Vagina (tissue), 2 donors: ENCODE results near the gene LOXL4. TPM values are rescaled to one million over a fixed set of nuclear protein-coding genes. Genes with fewer than 3 reads are reported as not detected.

Experiments
- DNase-seq, 2 donors: peaks; one replicate each; pipeline ENCODE4 v3.0.0-alpha.2; 2017; ENCODE audit errors: extremely low spot score in 2 of 2
- H3K27ac ChIP-seq: fragments of 200-600 bp; sonication (generic); one replicate; pipeline ENCODE4 v1.5.1; 2019
- H3K27me3 ChIP-seq: fragments of 200-600 bp; sonication (generic); one replicate; pipeline ENCODE4 v1.5.1; 2019
- H3K36me3 ChIP-seq, 2 donors: fragments of 200-600 bp; sonication (generic); one replicate each; pipeline ENCODE4 v1.5.1; 2017 to 2019
- H3K4me1 ChIP-seq: fragments of 200-600 bp; sonication (generic); one replicate; pipeline ENCODE4 v1.5.1; 2019
- H3K4me3 ChIP-seq, 2 donors: fragments of 200-600 bp; sonication (generic); 1 replicate in 1 of 2; 2 replicates in 1 of 2; pipeline ENCODE4 v1.5.1; 2016 to 2019
- H3K9me3 ChIP-seq: fragments of 200-600 bp; sonication (generic); one replicate; pipeline ENCODE4 v1.5.1; 2019
- POLR2A ChIP-seq, 2 donors: fragments of 450-650 bp; IDR thresholded peaks; one replicate each; pipeline ENCODE4 v1.6.1; 2017; ENCODE audit warnings: antibody characterized with exemption in 2 of 2, mild to moderate bottlenecking in 2 of 2, moderate library complexity in 2 of 2
- POLR2AphosphoS5 ChIP-seq, 2 donors: sonication (generic); formaldehyde crosslinking; IDR thresholded peaks; one replicate each; pipeline ENCODE4 v1.9.0; 2017; ENCODE audit warnings: antibody characterized with exemption in 2 of 2, mild to moderate bottlenecking in 2 of 2, low read depth in 1 of 2; ENCODE audit not compliant: insufficient read depth in 1 of 2
- intact Hi-C: fragments of 100-400 bp; cut with DNase I; formaldehyde crosslinking; loops from one replicate; pipeline ENCODE4 v1.15.1; 2023
- total RNA-seq: library from RNA; depleted of rRNA; stranded (reverse); fragments of >200 nt; gene quantifications from one replicate; pipeline ENCODE4 v1.2.3, GENCODE V29; 2016
- TF ChIP-seq, protein P1 (sequence below), 3 experiments: fragments of 450-650 bp in 2 of 3; fragments of 200-600 bp in 1 of 3; sonication (generic) in 1 of 3; IDR thresholded peaks; one replicate each; pipeline ENCODE4 v1.5.1; 2017 to 2019; ENCODE audit warnings: antibody characterized with exemption in 3 of 3, mild to moderate bottlenecking in 2 of 3, moderate library complexity in 2 of 3

Gene LOXL4
- total RNA-seq, 1 donor from 2014 or later = 5.2 TPM

DNA sequence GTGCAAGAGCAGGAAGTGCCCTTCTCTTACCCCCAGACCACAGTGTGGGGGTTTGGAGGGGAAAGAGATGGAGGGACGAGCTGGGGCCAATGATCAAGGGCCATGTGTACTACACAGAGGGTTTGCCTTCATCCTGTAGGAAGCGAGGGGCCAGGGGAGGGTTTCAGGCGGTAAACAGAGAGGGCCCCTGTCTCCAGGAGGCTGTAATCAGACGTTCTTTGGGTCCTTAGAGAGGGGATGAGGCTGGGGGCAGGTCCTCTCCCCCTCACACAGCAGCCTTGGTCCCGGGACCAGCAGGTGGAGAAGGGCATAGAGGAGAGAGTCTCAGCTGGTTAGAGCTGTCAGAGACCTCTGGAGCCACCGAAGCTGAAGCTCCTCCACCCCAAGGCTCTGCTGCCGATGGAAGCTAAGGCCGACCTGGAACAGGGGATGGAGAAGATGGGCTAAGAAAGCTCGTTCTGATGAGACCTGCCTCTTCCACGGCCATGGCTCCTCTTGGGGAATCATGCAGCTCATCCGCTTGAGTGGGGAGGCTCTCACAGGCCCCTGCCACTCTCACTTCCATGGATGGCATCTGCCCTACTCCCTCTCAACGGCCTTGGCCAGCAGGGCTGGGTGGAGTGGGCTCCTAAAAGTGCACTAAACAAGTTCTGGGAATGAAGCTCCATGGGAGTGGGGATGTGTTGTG lies 3.5 kb downstream of the LOXL4 start:
- peak in 1 of 2 donors; percentile 67 for DNase-seq
- Histone ChIP-seq H3K36me3 (no peaks in the 10 kb centered on the region), H3K27ac (no peak overlapping the region), H3K4me3 (no peak overlapping the region), H3K9me3 (no peaks in the 10 kb centered on the region), H3K27me3 (no peaks in the 10 kb centered on the region), H3K4me1 (peaks cover 50% of the 10 kb centered on the region)
- TF ChIP-seq, protein P1, sequence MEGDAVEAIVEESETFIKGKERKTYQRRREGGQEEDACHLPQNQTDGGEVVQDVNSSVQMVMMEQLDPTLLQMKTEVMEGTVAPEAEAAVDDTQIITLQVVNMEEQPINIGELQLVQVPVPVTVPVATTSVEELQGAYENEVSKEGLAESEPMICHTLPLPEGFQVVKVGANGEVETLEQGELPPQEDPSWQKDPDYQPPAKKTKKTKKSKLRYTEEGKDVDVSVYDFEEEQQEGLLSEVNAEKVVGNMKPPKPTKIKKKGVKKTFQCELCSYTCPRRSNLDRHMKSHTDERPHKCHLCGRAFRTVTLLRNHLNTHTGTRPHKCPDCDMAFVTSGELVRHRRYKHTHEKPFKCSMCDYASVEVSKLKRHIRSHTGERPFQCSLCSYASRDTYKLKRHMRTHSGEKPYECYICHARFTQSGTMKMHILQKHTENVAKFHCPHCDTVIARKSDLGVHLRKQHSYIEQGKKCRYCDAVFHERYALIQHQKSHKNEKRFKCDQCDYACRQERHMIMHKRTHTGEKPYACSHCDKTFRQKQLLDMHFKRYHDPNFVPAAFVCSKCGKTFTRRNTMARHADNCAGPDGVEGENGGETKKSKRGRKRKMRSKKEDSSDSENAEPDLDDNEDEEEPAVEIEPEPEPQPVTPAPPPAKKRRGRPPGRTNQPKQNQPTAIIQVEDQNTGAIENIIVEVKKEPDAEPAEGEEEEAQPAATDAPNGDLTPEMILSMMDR (IDR thresholded peaks at IDR 0.05) = no peak
- no peak for TF ChIP-seq POLR2A (IDR thresholded peaks at IDR 0.05)
- no peak for TF ChIP-seq POLR2AphosphoS5 (IDR thresholded peaks at IDR 0.05; ENCODE audit: insufficient read depth in 1 of 2, low read depth in 1 of 2)
- intact Hi-C loops = loop anchor here (5.0 kb wide), 1 partner anchor 183 kb away; the partner anchor contains the start of gene HPS1

DNA sequence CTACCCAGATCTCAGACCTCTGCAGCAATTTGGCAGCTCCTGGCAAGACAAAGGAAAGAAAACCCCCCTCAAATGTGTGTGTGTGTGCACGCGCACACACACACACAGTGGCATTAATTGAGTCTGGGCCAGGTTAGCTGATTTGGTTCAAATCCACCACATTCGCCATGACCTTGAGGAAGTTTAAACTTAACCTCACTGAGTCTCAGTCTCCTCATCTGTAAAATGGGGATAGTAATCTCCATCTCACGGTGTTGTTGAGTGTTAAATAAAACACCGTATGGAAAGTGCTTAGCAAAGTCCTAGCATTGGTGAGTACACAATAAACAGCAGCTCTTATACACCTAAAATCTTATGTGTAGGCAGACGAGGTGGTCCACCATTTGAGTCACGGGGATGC lies 4.9 kb downstream of the LOXL4 start:
- Histone ChIP-seq H3K36me3 (no peaks in the 10 kb centered on the region), H3K9me3 (no peaks in the 10 kb centered on the region), H3K4me1 (peaks cover 47% of the 10 kb centered on the region), H3K4me3 (no peak overlapping the region), H3K27me3 (no peaks in the 10 kb centered on the region), H3K27ac (no peak overlapping the region)
- TF ChIP-seq POLR2A (IDR thresholded peaks at IDR 0.05) = no peak
- intact Hi-C loops = no loop called here
- no peak for DNase-seq

DNA sequence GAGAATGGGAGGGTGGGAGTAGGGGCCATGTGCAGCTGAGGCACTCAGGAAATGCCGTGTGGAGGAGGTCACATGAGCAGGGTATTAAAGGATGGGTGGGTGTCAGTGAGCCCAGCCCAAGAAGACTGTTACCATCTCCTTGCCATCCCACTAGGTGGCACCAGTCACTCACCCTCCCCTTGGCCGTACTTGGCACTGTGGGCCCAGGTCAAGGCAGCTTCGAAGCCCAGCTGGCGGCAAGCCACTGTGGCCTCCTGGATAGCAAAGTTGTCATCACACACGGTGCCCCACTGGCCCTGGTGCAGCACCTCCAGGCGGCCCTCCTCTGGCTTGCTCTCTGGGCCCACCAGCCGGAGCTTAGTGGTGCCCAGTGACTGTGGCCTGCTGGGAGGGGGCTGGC lies 5.4 kb downstream of the LOXL4 start:
- intact Hi-C loops = no loop called here
- peak in 1 of 2 donors; percentile 85 for DNase-seq

DNA sequence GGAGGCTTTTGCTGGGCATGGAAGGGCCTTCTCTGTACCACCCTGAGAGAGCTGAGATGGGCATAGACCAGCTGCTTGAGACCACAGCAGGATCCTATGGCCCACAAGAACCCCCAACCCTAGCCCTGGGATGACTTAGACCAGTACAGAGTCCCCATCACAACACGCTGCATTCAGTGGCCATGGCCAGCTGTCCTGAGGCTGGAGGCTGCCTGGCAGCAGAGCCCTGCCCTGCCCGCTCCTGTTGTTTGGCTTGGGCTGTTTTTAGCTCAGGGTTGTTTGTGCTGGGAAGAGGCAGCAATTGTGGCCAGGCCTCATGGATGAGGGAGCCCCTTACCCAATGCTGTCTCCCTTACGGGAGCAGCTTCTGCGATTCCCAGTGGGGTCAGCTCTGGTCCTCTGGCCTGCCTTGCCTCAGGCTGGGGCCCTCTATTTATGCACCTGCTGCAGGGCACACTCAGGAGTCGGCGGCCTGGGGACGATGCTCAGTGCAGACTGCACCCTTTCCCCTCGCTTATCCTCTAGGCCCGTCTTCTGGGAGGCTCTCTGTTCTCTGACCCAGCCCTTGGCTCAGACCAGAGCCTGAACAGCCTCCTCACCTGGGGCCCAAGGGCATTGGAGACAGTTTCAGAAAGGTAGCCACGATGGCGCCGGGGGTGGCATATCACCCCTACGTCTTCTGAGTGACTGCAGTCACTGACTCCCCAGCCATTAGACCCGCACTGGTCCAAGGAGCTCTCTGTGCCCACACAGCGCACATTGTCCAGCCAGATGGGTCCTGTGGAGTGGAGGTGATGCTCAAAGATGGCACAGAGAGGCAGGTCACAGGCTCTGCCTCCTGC lies 6.3 kb downstream of the LOXL4 start:
- Histone ChIP-seq H3K4me1 (peaks cover 36% of the 10 kb centered on the region), H3K36me3 (no peaks in the 10 kb centered on the region), H3K27me3 (no peaks in the 10 kb centered on the region), H3K27ac (no peak overlapping the region), H3K9me3 (no peaks in the 10 kb centered on the region), H3K4me3 (no peak overlapping the region)
- intact Hi-C loops = no loop called here
- DNase-seq = peak; percentile 84 to 93
- TF ChIP-seq, protein P1 (IDR thresholded peaks at IDR 0.05) = no peak
- TF ChIP-seq POLR2AphosphoS5 (IDR thresholded peaks at IDR 0.05; ENCODE audit: insufficient read depth in 1 of 2, low read depth in 1 of 2) (no peak), POLR2A (IDR thresholded peaks at IDR 0.05) (no peak)

More for the DNA sequence above, 5.4 kb downstream of the LOXL4 start:
- no peaks in the 10 kb centered on the region for H3K9me3 ChIP-seq
- peak overlapping the region; percentile 33 for H3K27ac ChIP-seq
- no peaks in the 10 kb centered on the region for H3K27me3 ChIP-seq
- no peaks in the 10 kb centered on the region for H3K36me3 ChIP-seq
- no peak overlapping the region for H3K4me3 ChIP-seq
- no peak for TF ChIP-seq POLR2A (IDR thresholded peaks at IDR 0.05)
- TF ChIP-seq, protein P1 (IDR thresholded peaks at IDR 0.05) = peak in 1 of 3 experiments; percentile 11
- peaks cover 45% of the 10 kb centered on the region for H3K4me1 ChIP-seq

DNA sequence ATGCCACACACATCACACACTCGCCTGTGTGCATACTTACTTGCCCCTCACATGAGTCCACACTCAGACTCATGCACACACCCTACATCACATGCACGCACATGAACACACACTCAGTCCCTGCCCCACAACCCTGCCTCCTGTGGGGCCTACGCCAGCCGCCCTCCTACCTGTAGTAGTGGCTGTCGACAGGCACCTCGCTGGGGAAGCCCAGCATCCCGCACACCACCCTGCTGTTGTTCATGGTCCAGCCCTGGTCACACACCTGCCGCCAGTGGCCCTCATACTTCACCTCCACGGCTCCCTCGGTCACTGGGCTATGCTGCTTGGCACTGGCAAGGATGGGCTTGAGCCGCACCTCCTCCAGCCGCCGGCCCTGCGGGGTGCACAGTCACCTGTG lies 7.2 kb downstream of the LOXL4 start:
- TF ChIP-seq POLR2AphosphoS5 (IDR thresholded peaks at IDR 0.05; ENCODE audit: insufficient read depth in 1 of 2, low read depth in 1 of 2) = no peak
- TF ChIP-seq, protein P1 (IDR thresholded peaks at IDR 0.05) = no peak
- TF ChIP-seq POLR2A (IDR thresholded peaks at IDR 0.05) = no peak
- no peak overlapping the region for H3K27ac ChIP-seq
- intact Hi-C loops = no loop called here
- no peaks in the 10 kb centered on the region for H3K9me3 ChIP-seq
- H3K27me3 ChIP-seq = no peaks in the 10 kb centered on the region
- peaks cover 30% of the 10 kb centered on the region for H3K4me1 ChIP-seq
- H3K4me3 ChIP-seq = no peak overlapping the region
- peak in 1 of 2 donors; percentile 95 for DNase-seq
- no peaks in the 10 kb centered on the region for H3K36me3 ChIP-seq
